OCI-M1 (cell line): ENCODE results near the gene PLAAT3.
"Not testable (repeated sequence)": the region's sequence is repeated elsewhere in the genome, so short reads cannot be mapped to it uniquely, and the experiment has no call there.

ENCODE experiments used
- DNase-seq: peaks from one replicate; lab custom pipeline; 2025; lab: John Stamatoyannopoulos, UW

Gene PLAAT3

GRCh38 chr11:63614136-63614671 is at the start of gene PLAAT3:
PLAAT3 (minus strand) TSS chr11:63614433; CDS start chr11:63614014, 419 bp downstream.
- peak; percentile 85 for DNase-seq

- no peak for DNase-seq
Measured at GRCh38 chr11:63663809-63664208, 49.6 kb upstream of the PLAAT3 start.

- no peak for DNase-seq
Measured at GRCh38 chr11:63660972-63661371, 46.7 kb upstream of the PLAAT3 start.

GRCh38 chr11:63652671-63653070 is 38.4 kb upstream of the PLAAT3 start:
- DNase-seq: no peak

- no peak for DNase-seq
Measured at GRCh38 chr11:63643205-63643604, 29.0 kb upstream of the PLAAT3 start.

GRCh38 chr11:63641727-63642126 is 27.5 kb upstream of the PLAAT3 start:
- no peak for DNase-seq

- DNase-seq: peak; percentile 56
Measured at GRCh38 chr11:63639199-63639832, 25.1 kb upstream of the PLAAT3 start.

- not testable (repeated sequence) for DNase-seq
Measured at GRCh38 chr11:63638436-63638835, 24.2 kb upstream of the PLAAT3 start.

GRCh38 chr11:63635762-63636465 is 21.7 kb upstream of the PLAAT3 start:
- DNase-seq: peak; percentile 75

- no peak for DNase-seq
Measured at GRCh38 chr11:63629426-63629825, 15.2 kb upstream of the PLAAT3 start.

- no peak for DNase-seq
Measured at GRCh38 chr11:63623513-63624140, 9.4 kb upstream of the PLAAT3 start.

- DNase-seq: no peak
Measured at GRCh38 chr11:63622323-63622722, 8.1 kb upstream of the PLAAT3 start.

GRCh38 chr11:63621071-63621470 is 6.8 kb upstream of the PLAAT3 start:
- DNase-seq: peak; percentile 21

GRCh38 chr11:63619967-63620366 is 5.7 kb upstream of the PLAAT3 start:
- DNase-seq: no peak

- not testable (repeated sequence) for DNase-seq
Measured at GRCh38 chr11:63617686-63618085, 3.5 kb upstream of the PLAAT3 start.

GRCh38 chr11:63616953-63617352 is 2.7 kb upstream of the PLAAT3 start:
- DNase-seq: no peak

- no peak for DNase-seq
Measured at GRCh38 chr11:63613517-63614135, 607 bp downstream of the PLAAT3 start.

- DNase-seq: no peak
Measured at GRCh38 chr11:63612181-63612580, 2.1 kb downstream of the PLAAT3 start.

GRCh38 chr11:63611395-63611747 is 2.9 kb downstream of the PLAAT3 start:
- no peak for DNase-seq

GRCh38 chr11:63610604-63611394 is 3.4 kb downstream of the PLAAT3 start:
- DNase-seq: no peak

GRCh38 chr11:63609971-63610580 is 4.2 kb downstream of the PLAAT3 start:
- no peak for DNase-seq
